Bronchial epithelial cell (primary cell): ENCODE measurements around the gene PARVB. TPM values are rescaled to one million over a fixed set of nuclear protein-coding genes. Genes with fewer than 3 reads are reported as not detected.

Experiments
- DNase-seq: peaks from one replicate; pipeline ENCODE4 v3.0.0-alpha.2; 2010; ENCODE audit warnings: low read depth
- FAIRE-seq: peaks from 2 replicates; lab custom pipeline; 2011; peaks lifted over from hg19 to GRCh38; lab: Jason Lieb, UNC
- H3K27me3 ChIP-seq: 2 replicates; pipeline ENCODE4 v1.5.1; 2011; ENCODE audit warnings: low read length; ENCODE audit not compliant: control insufficient read depth, insufficient read depth
- H3K36me3 ChIP-seq: 2 replicates; pipeline ENCODE4 v1.5.1; 2011; ENCODE audit warnings: low read length; ENCODE audit not compliant: control insufficient read depth, insufficient read depth
- H3K4me3 ChIP-seq: 2 replicates; pipeline ENCODE4 v1.5.1; 2011; ENCODE audit warnings: mild to moderate bottlenecking, low read depth, low read length, control low read depth
- CTCF ChIP-seq: IDR thresholded peaks from 2 replicates; pipeline ENCODE4 v1.5.1; 2011; ENCODE audit warnings: mild to moderate bottlenecking, moderate library complexity, low read length, control low read depth, inconsistent platforms; ENCODE audit not compliant: insufficient read depth, severe bottlenecking
- total RNA-seq: library from RNA; depleted of rRNA; stranded (reverse); fragments of >200 nt; gene quantifications from 2 replicates; pipeline ENCODE4 v1.2.1, GENCODE V29; 2014

Gene PARVB
- total RNA-seq, 1 donor from 2014 or later: 3.4 TPM

GRCh38 chr22:44111562-44112155 is 87.6 kb downstream of the PARVB start:
- Histone ChIP-seq H3K36me3 (no peaks in the 10 kb centered on the region), H3K27me3 (no peaks in the 10 kb centered on the region), H3K4me3 (no peak overlapping the region)
- no peak for TF ChIP-seq CTCF
- DNase-seq (no peak), FAIRE-seq (no peak)

GRCh38 chr22:44112191-44112590 is 88.1 kb downstream of the PARVB start:
- Histone ChIP-seq H3K27me3 (no peaks in the 10 kb centered on the region), H3K4me3 (no peak overlapping the region), H3K36me3 (no peaks in the 10 kb centered on the region)
- no peak for FAIRE-seq
- no peak for DNase-seq
- no peak for TF ChIP-seq CTCF

- H3K27me3 ChIP-seq: no peaks in the 10 kb centered on the region
- no peaks in the 10 kb centered on the region for H3K36me3 ChIP-seq
- H3K4me3 ChIP-seq: no peak overlapping the region
- no peak for TF ChIP-seq CTCF
- DNase-seq: no peak
- no peak for FAIRE-seq
Observed at GRCh38 chr22:44116331-44116730, 92.2 kb downstream of the PARVB start.

GRCh38 chr22:44116755-44117684 is 92.9 kb downstream of the PARVB start:
- no peaks in the 10 kb centered on the region for H3K36me3 ChIP-seq
- TF ChIP-seq CTCF: no peak
- FAIRE-seq: no peak

GRCh38 chr22:44117746-44118145 is 93.6 kb downstream of the PARVB start:
- no peak for FAIRE-seq
- Histone ChIP-seq H3K27me3 (no peaks in the 10 kb centered on the region), H3K4me3 (no peak overlapping the region), H3K36me3 (no peaks in the 10 kb centered on the region)
- TF ChIP-seq CTCF: no peak
- DNase-seq: no peak

More at GRCh38 chr22:44116755-44117684, 92.9 kb downstream of the PARVB start:
- DNase-seq: no peak
- Histone ChIP-seq H3K4me3 (no peak overlapping the region), H3K27me3 (no peaks in the 10 kb centered on the region)
